H9 (cell line): ENCODE results near the gene ZRANB1. TPM values are rescaled to one million over a fixed set of nuclear protein-coding genes. Genes with fewer than 3 reads are reported as not detected.

Experiments used
- DNase-seq: peaks from one replicate; pipeline ENCODE4 v3.0.0-alpha.2; 2017
- H2AFZ ChIP-seq: one replicate; pipeline ENCODE4 v1.6.1; 2013; ENCODE audit warnings: mild to moderate bottlenecking, low read length, control low read depth, moderate library complexity
- H2AK5ac ChIP-seq: 2 replicates; pipeline ENCODE4 v1.6.1; 2013; ENCODE audit warnings: low read length, control low read depth, mixed read lengths; ENCODE audit not compliant: insufficient read length
- H2BK120ac ChIP-seq: one replicate; pipeline ENCODE4 v1.6.1; 2013; ENCODE audit warnings: low read depth, mild to moderate bottlenecking, low read length, control low read depth, inconsistent platforms; ENCODE audit not compliant: poor library complexity, severe bottlenecking
- H2BK12ac ChIP-seq: 2 replicates; pipeline ENCODE4 v1.6.1; 2013; ENCODE audit warnings: low read length, control low read depth, mixed read lengths, low read depth; ENCODE audit not compliant: insufficient read length
- H2BK15ac ChIP-seq: 2 replicates; pipeline ENCODE4 v1.6.1; 2013; ENCODE audit warnings: low read depth, low read length, control low read depth
- H2BK20ac ChIP-seq: one replicate; pipeline ENCODE4 v1.6.1; 2013; ENCODE audit warnings: low read depth, mild to moderate bottlenecking, low read length, control low read depth, inconsistent platforms; ENCODE audit not compliant: poor library complexity, severe bottlenecking
- H2BK5ac ChIP-seq: 2 replicates; pipeline ENCODE4 v1.6.1; 2013; ENCODE audit warnings: low read length, control low read depth, mixed read lengths; ENCODE audit not compliant: insufficient read length
- H3K14ac ChIP-seq: 2 replicates; pipeline ENCODE4 v1.6.1; 2013; ENCODE audit warnings: low read length, control low read depth; ENCODE audit not compliant: insufficient read depth
- H3K18ac ChIP-seq: 2 replicates; pipeline ENCODE4 v1.6.1; 2013; ENCODE audit warnings: low read depth, mild to moderate bottlenecking, mixed read lengths, low read length, control low read depth; ENCODE audit not compliant: insufficient read length
- H3K23ac ChIP-seq: 2 replicates; pipeline ENCODE4 v1.6.1; 2013; ENCODE audit warnings: low read length, control low read depth, mixed read lengths, low read depth; ENCODE audit not compliant: insufficient read length
- H3K23me2 ChIP-seq: 2 replicates; pipeline ENCODE4 v1.6.1; 2013; ENCODE audit warnings: low read depth, mild to moderate bottlenecking, mixed read lengths, low read length, control low read depth; ENCODE audit not compliant: insufficient read length, poor library complexity, severe bottlenecking
- H3K27ac ChIP-seq: 2 replicates; pipeline ENCODE4 v1.5.1; 2013; ENCODE audit warnings: low read length, control low read depth, mixed read lengths, low read depth; ENCODE audit not compliant: insufficient read length
- H3K27me3 ChIP-seq: 2 replicates; pipeline ENCODE4 v1.6.1; 2013; ENCODE audit warnings: low read length, control low read depth, inconsistent platforms; ENCODE audit not compliant: insufficient read depth
- H3K4ac ChIP-seq: 2 replicates; pipeline ENCODE4 v1.6.1; 2013; ENCODE audit warnings: low read depth, mild to moderate bottlenecking, control low read depth, inconsistent platforms, low read length, moderate library complexity
- H3K4me1 ChIP-seq: 2 replicates; pipeline ENCODE4 v1.6.1; 2013; ENCODE audit warnings: low read length, control low read depth, inconsistent platforms; ENCODE audit not compliant: insufficient read depth
- H3K4me2 ChIP-seq: 2 replicates; pipeline ENCODE4 v1.6.1; 2013; ENCODE audit warnings: low read length, control low read depth, mixed read lengths; ENCODE audit not compliant: insufficient read length, insufficient read depth
- H3K56ac ChIP-seq: 2 replicates; pipeline ENCODE4 v1.6.1; 2013; ENCODE audit warnings: low read depth, mild to moderate bottlenecking, mixed read lengths, low read length, control low read depth; ENCODE audit not compliant: insufficient read length
- H3K79me1 ChIP-seq: 2 replicates; pipeline ENCODE4 v1.6.1; 2013; ENCODE audit warnings: low read depth, mild to moderate bottlenecking, moderate library complexity, low read length, control low read depth, inconsistent platforms; ENCODE audit not compliant: insufficient read depth, poor library complexity, severe bottlenecking
- H3K79me2 ChIP-seq: 2 replicates; pipeline ENCODE4 v1.6.1; 2013; ENCODE audit warnings: low read length, control low read depth, inconsistent platforms; ENCODE audit not compliant: insufficient read depth
- H3K9ac ChIP-seq: 2 replicates; pipeline ENCODE4 v1.6.1; 2013; ENCODE audit warnings: low read length, control low read depth, mixed read lengths; ENCODE audit not compliant: insufficient read length; ENCODE audit errors: extremely low read depth
- H3K9me3 ChIP-seq: one replicate; pipeline ENCODE4 v1.6.1; 2013; ENCODE audit warnings: low read depth, low read length, inconsistent platforms; ENCODE audit not compliant: control insufficient read depth
- H3T11ph ChIP-seq: one replicate; pipeline ENCODE4 v1.6.1; 2013; ENCODE audit warnings: mild to moderate bottlenecking, low read length, control low read depth, inconsistent platforms
- H4K20me1 ChIP-seq: one replicate; pipeline ENCODE4 v1.6.1; 2013; ENCODE audit not compliant: control insufficient read depth, insufficient read length, insufficient read depth
- H4K5ac ChIP-seq: 2 replicates; pipeline ENCODE4 v1.6.1; 2013; ENCODE audit warnings: low read depth, mild to moderate bottlenecking, mixed read lengths, low read length, control low read depth; ENCODE audit not compliant: insufficient read length
- H4K8ac ChIP-seq: replicated peaks from 2 replicates; pipeline ENCODE4 v1.6.1; 2013; ENCODE audit warnings: low read length, control low read depth, mixed read lengths, low read depth; ENCODE audit not compliant: insufficient read length
- H4K91ac ChIP-seq: 2 replicates; pipeline ENCODE4 v1.6.1; 2013; ENCODE audit warnings: low read depth, mild to moderate bottlenecking, moderate library complexity, mixed read lengths, low read length, control low read depth; ENCODE audit not compliant: insufficient read length
- H3K27ac Mint-ChIP-seq, 3 experiments: 2 replicates in 2 of 3; 3 replicates in 1 of 3; pipeline ENCODE4 v1.8.0; 2020 to 2021; ENCODE audit warnings: mixed read lengths in 3 of 3, mild to moderate bottlenecking in 1 of 3, moderate library complexity in 1 of 3
- H3K27me3 Mint-ChIP-seq: 2 replicates; pipeline ENCODE4 v1.8.0; 2021; ENCODE audit warnings: low read depth, mild to moderate bottlenecking, moderate library complexity, mixed read lengths
- H3K36me3 Mint-ChIP-seq, 3 experiments: 2 replicates in 2 of 3; 3 replicates in 1 of 3; pipeline ENCODE4 v1.8.0; 2020 to 2021; ENCODE audit warnings: low read depth in 3 of 3, mixed read lengths in 3 of 3; ENCODE audit not compliant: insufficient read depth in 1 of 3
- H3K4me1 Mint-ChIP-seq, 2 experiments: 2 replicates each; pipeline ENCODE4 v1.8.0; 2020; ENCODE audit warnings: mixed read lengths in 2 of 2
- H3K4me3 Mint-ChIP-seq, 2 experiments: 2 replicates in 1 of 2; 3 replicates in 1 of 2; pipeline ENCODE4 v1.8.0; 2020 to 2021; ENCODE audit warnings: mild to moderate bottlenecking in 2 of 2, mixed read lengths in 2 of 2, moderate library complexity in 1 of 2
- H3K9me3 Mint-ChIP-seq, 2 experiments: 2 replicates in 1 of 2; 3 replicates in 1 of 2; pipeline ENCODE4 v1.8.0; 2020; ENCODE audit warnings: mild to moderate bottlenecking in 2 of 2, mixed read lengths in 2 of 2, moderate library complexity in 1 of 2
- CTCF ChIP-seq: fragments of 200-600 bp; sonication (generic); conservative IDR thresholded peaks from 3 replicates; pipeline ENCODE4 v1.8.0; 2021; ENCODE audit warnings: antibody characterized with exemption, mild to moderate bottlenecking
- WGBS: extraction: QIAGEN DNeasy Blood & Tissue Kit; methylation state at CpG from one replicate; pipeline ENCODE4 v1.1.7; 2013; ENCODE audit warnings: missing lambda C conversion rate, low lambda C conversion rate, mixed read lengths; ENCODE audit not compliant: insufficient read length; ENCODE audit errors: extremely low coverage; 5-methylcytosine and 5-hydroxymethylcytosine counted together
- total RNA-seq: library from RNA; stranded (reverse); gene quantifications from 2 replicates; pipeline ENCODE4 v1.2.1, GENCODE V29; 2021

ZRANB1 gene
- total RNA-seq, 1 experiment from 2014 or later: 17.4 TPM

- H3K4me3 Mint-ChIP-seq: no peak overlapping the region
- H3K27me3 Mint-ChIP-seq: peaks cover 4% of the 10 kb centered on the region
- peaks cover 12% of the 10 kb centered on the region for H3K79me1 ChIP-seq
- H3K4me1 Mint-ChIP-seq: peaks cover 17 to 33% of the 10 kb centered on the region in 2 experiments
- H3K4ac ChIP-seq: no peak overlapping the region
- H2BK12ac ChIP-seq: no peak overlapping the region
- no peak overlapping the region for H2BK20ac ChIP-seq
- TF ChIP-seq CTCF: no peak
- H3K27ac ChIP-seq: no peak overlapping the region
- WGBS: no CpG with 5 or more reads among the region's 9 CpGs
- peak overlapping the region in 2 of 3 experiments; percentile 29 to 66; a peak in 2 of 7 replicates for H3K27ac Mint-ChIP-seq
- H3K4me1 ChIP-seq: peaks cover 4% of the 10 kb centered on the region; the same call in 1 of the 2 replicates
- H3K23ac ChIP-seq: no peak overlapping the region
- H3K79me2 ChIP-seq: peaks cover 63% of the 10 kb centered on the region; the same call in 1 of the 2 replicates
- no peaks in the 10 kb centered on the region for H3K27me3 ChIP-seq
- no peaks in the 10 kb centered on the region for H3K23me2 ChIP-seq
- no peak overlapping the region for H3K4me2 ChIP-seq
- no peak for DNase-seq
- H3K56ac ChIP-seq: no peak overlapping the region
- H3K9me3 ChIP-seq: no peaks in the 10 kb centered on the region
- H2BK5ac ChIP-seq: no peak overlapping the region
- H2AK5ac ChIP-seq: no peak overlapping the region
- H2BK15ac ChIP-seq: no peak overlapping the region
- no peak overlapping the region for H4K91ac ChIP-seq
- H3T11ph ChIP-seq: no peak overlapping the region
- H2AFZ ChIP-seq: no peak overlapping the region
- no peaks in the 10 kb centered on the region for H4K20me1 ChIP-seq
- no peak overlapping the region for H3K18ac ChIP-seq
- H3K9me3 Mint-ChIP-seq: peaks cover 19 to 20% of the 10 kb centered on the region in 2 experiments
- no peak overlapping the region for H3K14ac ChIP-seq
- H4K8ac ChIP-seq: no peak overlapping the region
- no peak overlapping the region for H3K9ac ChIP-seq
- no peak overlapping the region for H4K5ac ChIP-seq
- peaks cover 69 to 86% (median 85%) of the 10 kb centered on the region in 3 experiments for H3K36me3 Mint-ChIP-seq
- H2BK120ac ChIP-seq: no peak overlapping the region
These were observed 78.9 kb downstream of the ZRANB1 start for GRCh38 chr10:125020871-125021270.
